IPS-20b (cell line): Measurements from ENCODE around the gene NSDHL.
"Not testable (repeated sequence)": the region's sequence is repeated elsewhere in the genome, so short reads cannot be mapped to it uniquely, and the experiment has no call there.

Experiments
- H3K27ac ChIP-seq: one replicate; pipeline ENCODE4 v1.5.1; 2013; ENCODE audit warnings: low read length
- H3K27me3 ChIP-seq: 2 replicates; pipeline ENCODE4 v1.6.1; 2013; ENCODE audit warnings: mild to moderate bottlenecking, low read length, inconsistent platforms; ENCODE audit not compliant: insufficient read depth
- H3K36me3 ChIP-seq: 2 replicates; pipeline ENCODE4 v1.6.1; 2013; ENCODE audit warnings: low read depth, mild to moderate bottlenecking, inconsistent platforms, low read length, moderate library complexity; ENCODE audit not compliant: insufficient read depth
- H3K4me1 ChIP-seq: 2 replicates; pipeline ENCODE4 v1.6.1; 2013; ENCODE audit warnings: mild to moderate bottlenecking, control low read depth, inconsistent platforms, low read length, moderate library complexity; ENCODE audit not compliant: insufficient read depth
- H3K4me3 ChIP-seq: 2 replicates; pipeline ENCODE4 v1.5.1; 2013; ENCODE audit warnings: mild to moderate bottlenecking, low read length, inconsistent platforms
- H3K9ac ChIP-seq: 2 replicates; pipeline ENCODE4 v1.6.1; 2013; ENCODE audit warnings: low read depth, mild to moderate bottlenecking, inconsistent platforms, low read length, moderate library complexity
- H3K9me3 ChIP-seq: 2 replicates; pipeline ENCODE4 v1.6.1; 2013; ENCODE audit warnings: mild to moderate bottlenecking, low read depth, low read length, inconsistent platforms; ENCODE audit not compliant: insufficient read depth

Gene NSDHL

DNA sequence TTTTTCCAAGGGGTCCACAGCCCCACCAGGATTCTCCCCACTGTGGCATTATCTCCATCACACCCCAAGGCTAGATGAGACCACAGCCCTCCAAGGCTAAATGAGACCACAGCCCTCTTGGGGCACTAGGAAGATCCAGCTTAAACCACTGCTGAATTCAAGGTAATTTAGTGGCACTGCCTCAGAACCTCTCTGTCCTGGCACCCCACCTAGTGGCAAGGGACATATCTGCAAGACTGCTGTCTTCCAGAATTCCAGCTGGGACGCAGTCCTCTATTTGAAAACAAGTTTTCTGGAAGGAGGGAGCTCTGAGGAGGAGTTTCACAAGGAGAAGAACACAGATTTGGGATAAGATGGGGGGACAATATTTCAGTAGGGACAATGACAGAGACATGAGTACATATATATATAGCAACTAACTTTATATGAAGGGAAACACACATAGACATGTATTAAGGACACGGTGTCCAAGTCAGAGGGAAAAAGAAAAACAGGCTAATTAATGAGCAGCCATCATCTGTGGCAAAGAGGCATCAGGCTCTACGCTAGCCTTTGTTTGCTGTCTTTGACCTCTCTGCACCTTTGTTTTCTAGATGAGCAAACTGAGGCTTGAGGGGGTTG, 9.6 kb upstream of the NSDHL start:
- Histone ChIP-seq H3K27ac (no peak overlapping the region), H3K27me3 (peaks cover 7% of the 10 kb centered on the region; the same call in 1 of the 2 replicates), H3K9me3 (no peaks in the 10 kb centered on the region), H3K9ac (no peak overlapping the region), H3K36me3 (no peaks in the 10 kb centered on the region), H3K4me1 (no peaks in the 10 kb centered on the region), H3K4me3 (no peak overlapping the region)

DNA sequence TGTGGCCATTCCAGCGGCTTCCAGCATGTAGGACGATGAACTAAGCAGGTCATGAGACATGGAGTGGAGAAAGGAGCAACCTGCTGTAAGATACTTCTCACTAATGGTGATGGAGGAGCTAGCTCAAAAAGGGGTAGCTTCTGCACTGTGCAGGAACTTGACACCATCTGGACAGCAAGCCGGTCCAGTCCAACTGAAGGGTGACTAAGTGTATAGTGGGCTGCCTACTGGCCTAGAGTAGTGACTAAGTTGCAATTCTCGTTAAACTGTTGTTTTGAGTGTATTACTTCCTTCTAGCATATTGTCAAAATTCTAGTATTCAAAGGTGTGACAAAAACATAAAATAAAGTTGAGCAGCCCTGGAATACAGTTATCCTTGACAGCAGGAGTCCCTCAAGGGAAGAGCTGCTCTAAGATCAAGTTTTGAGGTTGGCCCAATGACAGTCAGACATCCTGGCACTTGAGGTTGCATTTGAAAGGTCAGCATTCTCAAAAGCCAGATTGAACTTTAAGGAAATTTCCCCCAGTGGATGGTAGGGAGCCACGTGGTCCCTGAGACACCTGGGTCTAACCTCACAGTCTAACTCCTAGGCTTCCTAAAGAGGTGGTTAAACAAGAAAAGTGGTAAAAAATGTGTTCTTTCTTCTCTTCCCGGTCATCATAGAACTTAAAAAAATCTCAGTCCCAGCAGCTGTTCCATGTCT, 8.3 kb upstream of the NSDHL start:
- no peaks in the 10 kb centered on the region for H3K9me3 ChIP-seq
- no peak overlapping the region for H3K27ac ChIP-seq
- H3K4me1 ChIP-seq, result no peaks in the 10 kb centered on the region
- H3K36me3 ChIP-seq, result no peaks in the 10 kb centered on the region; the same call in 1 of the 2 replicates
- H3K4me3 ChIP-seq, result no peak overlapping the region
- no peak overlapping the region for H3K9ac ChIP-seq
- H3K27me3 ChIP-seq, result peaks cover 7% of the 10 kb centered on the region; the same call in 1 of the 2 replicates

DNA sequence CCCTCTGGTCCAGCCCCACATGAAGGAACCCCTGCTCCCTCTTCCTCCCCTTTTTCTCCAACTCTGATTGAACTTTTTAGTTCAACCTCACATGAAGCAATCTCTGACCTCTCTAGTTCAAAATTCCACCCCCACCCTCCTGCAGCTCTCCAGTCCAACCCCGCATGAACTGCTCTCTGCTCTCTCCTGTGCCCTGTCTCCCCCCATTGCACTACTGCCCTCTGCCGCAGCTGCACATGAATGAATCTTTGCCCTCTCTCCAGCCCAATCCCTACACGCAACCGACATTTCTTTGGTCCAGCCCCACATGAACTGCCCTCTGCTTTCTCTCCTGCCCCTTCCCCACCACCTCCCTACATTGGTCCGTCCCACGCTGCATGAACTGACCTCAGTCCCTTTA, 7.2 kb upstream of the NSDHL start:
- Histone ChIP-seq H3K27me3 (peaks cover 7% of the 10 kb centered on the region; the same call in 1 of the 2 replicates), H3K4me3 (no peak overlapping the region), H3K9ac (no peak overlapping the region), H3K9me3 (no peaks in the 10 kb centered on the region), H3K4me1 (no peaks in the 10 kb centered on the region), H3K36me3 (no peaks in the 10 kb centered on the region; the same call in 1 of the 2 replicates), H3K27ac (no peak overlapping the region)

DNA sequence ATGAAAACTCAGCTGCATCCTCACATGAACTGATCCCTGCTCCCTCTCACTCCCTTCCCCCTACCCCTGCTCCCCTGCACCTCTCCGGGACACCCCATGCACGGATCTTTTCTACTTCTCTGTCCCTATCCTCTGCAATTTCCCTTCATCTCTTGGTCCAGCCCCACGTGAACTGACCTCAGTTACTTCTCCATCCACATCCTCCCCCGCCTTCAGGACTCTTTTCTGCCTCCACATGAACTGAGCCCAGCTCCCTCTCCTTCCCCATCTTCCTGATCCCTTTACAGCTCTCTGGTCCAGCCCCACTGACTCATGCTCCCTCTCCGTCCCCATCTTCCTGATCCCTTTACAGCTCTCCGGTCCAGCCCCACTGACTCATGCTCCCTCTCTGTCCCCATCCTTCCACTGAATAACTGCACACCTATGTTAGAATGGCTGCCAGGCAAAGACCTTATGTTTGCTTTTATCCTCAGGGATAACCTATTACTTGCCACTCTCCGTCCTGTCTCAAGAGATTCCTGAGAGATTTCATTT, 6.0 kb upstream of the NSDHL start:
- no peak overlapping the region for H3K27ac ChIP-seq
- peaks cover 2% of the 10 kb centered on the region; the same call in 1 of the 2 replicates for H3K4me1 ChIP-seq
- no peak overlapping the region for H3K4me3 ChIP-seq
- H3K9me3 ChIP-seq, result no peaks in the 10 kb centered on the region
- H3K27me3 ChIP-seq, result peaks cover 7% of the 10 kb centered on the region; the same call in 1 of the 2 replicates
- no peak overlapping the region for H3K9ac ChIP-seq
- no peaks in the 10 kb centered on the region; the same call in 1 of the 2 replicates for H3K36me3 ChIP-seq

DNA sequence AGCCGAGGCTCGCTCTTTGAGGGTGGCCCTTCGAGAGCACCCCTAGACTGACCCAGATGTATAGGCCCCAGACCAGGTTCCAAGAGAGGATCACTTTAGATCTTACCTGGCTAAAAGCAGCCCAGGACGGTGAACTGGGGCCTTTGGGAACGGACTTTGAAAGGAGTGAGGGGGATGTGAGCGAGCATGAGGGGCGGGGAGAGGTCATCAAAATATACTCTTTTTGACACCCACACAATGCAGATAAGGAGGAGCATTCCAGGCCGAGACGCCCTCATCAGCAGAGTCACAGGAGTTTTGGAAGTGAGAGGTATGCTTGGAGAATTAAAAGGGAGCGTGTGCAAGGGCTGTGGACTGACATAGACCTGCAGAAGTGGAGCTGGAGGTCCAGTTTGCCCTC, 528 bp downstream of the NSDHL start:
- Histone ChIP-seq H3K4me3 (peak overlapping the region; percentile 90), H3K9me3 (no peaks in the 10 kb centered on the region), H3K27me3 (no peaks in the 10 kb centered on the region), H3K36me3 (peaks cover 22% of the 10 kb centered on the region; the same call in 1 of the 2 replicates), H3K27ac (no peak overlapping the region), H3K4me1 (peaks cover 4% of the 10 kb centered on the region; the same call in 1 of the 2 replicates), H3K9ac (peak overlapping the region; percentile 84)

DNA sequence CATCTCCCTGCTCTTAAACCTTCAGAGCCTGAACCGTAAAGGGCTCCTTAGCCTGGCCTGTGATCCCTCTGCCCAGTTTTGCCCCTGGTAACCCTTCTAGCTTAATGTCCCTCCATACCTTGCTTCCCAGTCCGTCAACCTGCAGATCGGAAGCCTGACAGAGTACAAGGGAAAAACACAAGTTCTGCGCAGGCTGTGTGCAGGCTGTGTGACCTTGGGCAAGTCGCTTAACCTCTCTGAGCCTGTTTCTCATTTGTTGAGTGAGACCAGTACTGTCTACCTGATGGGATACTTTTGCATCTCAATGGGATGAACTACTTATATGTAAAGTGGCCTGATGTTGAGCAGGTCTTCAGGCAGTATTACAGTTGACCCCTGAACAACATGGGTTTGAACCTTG, 1.7 kb downstream of the NSDHL start:
- Histone ChIP-seq H3K4me1 (peaks cover 4% of the 10 kb centered on the region; the same call in 1 of the 2 replicates), H3K4me3 (peak overlapping the region; percentile 90; the same call in 1 of the 2 replicates), H3K27me3 (no peaks in the 10 kb centered on the region), H3K27ac (no peak overlapping the region), H3K9me3 (no peaks in the 10 kb centered on the region), H3K36me3 (peaks cover 22% of the 10 kb centered on the region; the same call in 1 of the 2 replicates), H3K9ac (no peak overlapping the region)

DNA sequence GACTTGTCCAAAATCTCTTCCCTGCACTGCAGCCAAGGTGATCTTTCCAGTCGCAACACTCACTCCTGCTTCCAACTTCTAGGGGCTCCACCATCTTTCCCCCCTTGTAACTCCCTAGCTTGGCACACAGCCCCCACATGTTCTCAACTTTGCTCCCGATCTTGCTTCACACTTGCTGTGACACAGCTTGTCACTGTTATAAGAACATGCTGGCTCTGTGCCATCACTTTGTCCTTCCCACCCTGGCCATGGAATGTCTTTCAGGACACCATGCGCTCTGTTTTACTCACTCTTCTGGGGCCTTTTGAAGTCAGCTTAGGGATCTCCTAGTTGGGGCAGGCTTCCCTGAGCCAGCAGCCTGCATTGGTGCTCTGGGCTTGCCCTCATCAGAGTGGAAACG, 2.5 kb downstream of the NSDHL start:
- H3K9me3 ChIP-seq, result no peaks in the 10 kb centered on the region
- no peak overlapping the region for H3K27ac ChIP-seq
- H3K36me3 ChIP-seq, result peaks cover 22% of the 10 kb centered on the region; the same call in 1 of the 2 replicates
- no peak overlapping the region for H3K4me3 ChIP-seq
- H3K27me3 ChIP-seq, result no peaks in the 10 kb centered on the region
- peaks cover 4% of the 10 kb centered on the region; the same call in 1 of the 2 replicates for H3K4me1 ChIP-seq
- H3K9ac ChIP-seq, result no peak overlapping the region

DNA sequence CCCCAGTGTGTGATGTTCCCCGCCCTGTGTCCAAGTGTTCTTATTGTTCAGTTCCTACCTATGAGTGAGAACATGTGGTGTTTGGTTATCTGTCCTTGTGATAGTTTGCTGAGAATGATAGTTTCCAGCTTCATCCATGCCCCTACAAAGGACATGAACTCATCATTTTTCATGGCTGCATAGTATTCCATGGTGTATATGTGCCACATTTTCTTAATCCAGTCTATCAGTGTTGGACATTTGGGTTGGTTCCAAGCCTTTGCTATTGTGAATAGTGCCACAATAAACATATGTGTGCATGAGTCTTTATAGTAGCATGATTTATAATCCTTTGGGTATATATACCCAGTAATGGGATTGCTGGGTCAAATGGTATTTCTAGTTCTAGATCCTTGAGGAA, 4.6 kb downstream of the NSDHL start:
- not testable (repeated sequence) for H3K9ac ChIP-seq, H3K4me1 ChIP-seq, H3K27ac ChIP-seq, H3K4me3 ChIP-seq, H3K27me3 ChIP-seq, H3K9me3 ChIP-seq
- peaks cover 22% of the 10 kb centered on the region; the same call in 1 of the 2 replicates for H3K36me3 ChIP-seq

DNA sequence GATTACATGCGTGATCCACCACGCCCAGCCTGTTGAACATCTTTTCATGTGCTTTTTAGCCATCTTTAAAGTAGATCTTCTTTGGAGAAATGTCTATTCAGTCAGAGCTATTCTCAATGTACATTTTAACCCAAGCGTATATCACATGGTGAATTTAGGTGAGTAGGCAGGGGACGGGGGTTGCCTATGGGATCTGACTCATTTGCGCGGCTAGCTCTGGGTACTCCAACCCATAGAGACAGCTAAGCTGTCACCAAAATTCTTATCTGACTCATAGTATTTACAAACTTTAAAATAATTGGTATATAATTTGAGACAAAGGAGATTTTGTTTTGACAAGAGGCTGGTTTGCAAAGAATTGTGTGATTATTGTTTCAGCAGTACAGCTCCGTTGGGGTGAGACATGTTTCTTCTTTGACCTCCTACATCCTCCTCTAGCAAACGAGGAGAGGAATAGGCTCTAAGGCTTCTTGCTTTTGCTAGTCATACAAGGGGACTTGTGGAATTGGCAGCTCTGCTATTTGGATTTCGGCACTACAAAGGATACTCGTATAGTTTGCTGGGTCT, 12.0 kb downstream of the NSDHL start:
- Histone ChIP-seq H3K9me3 (no peaks in the 10 kb centered on the region), H3K36me3 (peaks cover 17% of the 10 kb centered on the region; the same call in 1 of the 2 replicates), H3K4me3 (no peak overlapping the region), H3K27me3 (no peaks in the 10 kb centered on the region), H3K9ac (no peak overlapping the region), H3K27ac (no peak overlapping the region), H3K4me1 (no peaks in the 10 kb centered on the region)

DNA sequence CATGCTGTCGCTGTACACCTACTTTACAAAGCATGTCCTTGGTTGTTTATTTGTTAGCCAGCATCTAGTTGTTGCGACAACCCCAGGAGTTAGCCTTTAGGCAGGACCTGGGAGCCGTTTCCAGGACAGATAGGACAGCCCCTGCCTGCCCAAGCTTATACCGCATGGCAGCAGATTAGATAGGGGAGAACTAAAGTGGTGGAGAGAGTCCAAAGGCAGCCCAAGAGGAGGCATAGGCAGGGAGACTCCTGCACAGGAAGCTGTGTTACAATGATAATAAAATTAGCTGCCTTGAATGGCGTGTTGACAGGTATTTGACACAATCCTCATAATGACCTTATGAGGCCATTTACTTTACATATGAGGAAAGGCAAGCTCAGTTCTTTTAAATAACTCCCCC, 13.0 kb downstream of the NSDHL start:
- H3K36me3 ChIP-seq, result peaks cover 25% of the 10 kb centered on the region
- H3K4me3 ChIP-seq, result no peak overlapping the region
- no peaks in the 10 kb centered on the region for H3K27me3 ChIP-seq
- no peaks in the 10 kb centered on the region for H3K9me3 ChIP-seq
- no peaks in the 10 kb centered on the region for H3K4me1 ChIP-seq
- H3K27ac ChIP-seq, result no peak overlapping the region
- H3K9ac ChIP-seq, result no peak overlapping the region

DNA sequence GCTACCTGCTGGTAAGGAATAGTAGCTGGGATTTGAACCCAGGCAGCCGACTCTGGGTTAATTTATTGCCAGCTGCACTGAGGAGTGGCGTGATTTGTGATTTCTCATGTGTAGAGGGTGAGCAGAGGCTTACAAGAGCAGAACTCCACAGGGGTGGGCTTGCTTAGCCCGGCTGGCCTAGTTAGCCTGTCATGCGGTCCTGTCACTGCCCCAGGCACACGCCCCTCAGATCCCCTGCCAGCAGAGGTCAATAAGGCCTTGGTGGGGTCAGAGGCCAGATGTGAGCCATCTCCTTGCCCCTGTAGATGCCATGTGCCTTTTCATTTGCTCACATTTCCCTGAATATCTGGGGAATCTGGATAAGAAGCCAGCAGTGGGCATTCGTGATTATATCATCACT, 13.4 kb downstream of the NSDHL start:
- H3K9ac ChIP-seq, result no peak overlapping the region
- no peaks in the 10 kb centered on the region for H3K27me3 ChIP-seq
- no peak overlapping the region for H3K4me3 ChIP-seq
- no peaks in the 10 kb centered on the region for H3K4me1 ChIP-seq
- H3K9me3 ChIP-seq, result no peaks in the 10 kb centered on the region
- H3K27ac ChIP-seq, result no peak overlapping the region
- H3K36me3 ChIP-seq, result peaks cover 28% of the 10 kb centered on the region
